GM20000 (cell line): ENCODE measurements around the gene CABP2.

Experiments used
- DNase-seq: peaks from one replicate; pipeline ENCODE4 v3.0.0; 2012; ENCODE audit warnings: low spot score
- CTCF ChIP-seq: IDR thresholded peaks from 2 replicates; pipeline ENCODE4 v1.5.1; 2012; ENCODE audit warnings: mild to moderate bottlenecking, control low read depth; ENCODE audit errors: extremely low read depth, missing control alignments

The CABP2 gene

GRCh38 chr11:67492069-67492727 lies 31.0 kb downstream of the CABP2 start:
- no peak for TF ChIP-seq CTCF

GRCh38 chr11:67491276-67492068 lies 31.8 kb downstream of the CABP2 start:
- TF ChIP-seq CTCF = no peak
- no peak for DNase-seq

More at GRCh38 chr11:67492069-67492727, 31.0 kb downstream of the CABP2 start:
- no peak for DNase-seq

- no peak for DNase-seq
- no peak for TF ChIP-seq CTCF
Observed at GRCh38 chr11:67490727-67491065, 32.5 kb downstream of the CABP2 start.

- no peak for TF ChIP-seq CTCF
- DNase-seq = no peak
Observed at GRCh38 chr11:67489885-67490726, 33.1 kb downstream of the CABP2 start.

GRCh38 chr11:67489203-67489884 lies 33.9 kb downstream of the CABP2 start:
- DNase-seq = no peak
- TF ChIP-seq CTCF = no peak

GRCh38 chr11:67486481-67487195 lies 36.6 kb downstream of the CABP2 start:
- DNase-seq = peak; percentile 86
- TF ChIP-seq CTCF = no peak

- DNase-seq = peak; percentile 73
Observed at GRCh38 chr11:67485873-67486361, 37.3 kb downstream of the CABP2 start.
